ENCODE data around the gene TMEM86A. TPM values are rescaled to one million over a fixed set of nuclear protein-coding genes. Genes with fewer than 3 reads are reported as not detected.

The TMEM86A gene
- total RNA-seq, 1 donor from 2014 or later = 0.53 TPM

DNA sequence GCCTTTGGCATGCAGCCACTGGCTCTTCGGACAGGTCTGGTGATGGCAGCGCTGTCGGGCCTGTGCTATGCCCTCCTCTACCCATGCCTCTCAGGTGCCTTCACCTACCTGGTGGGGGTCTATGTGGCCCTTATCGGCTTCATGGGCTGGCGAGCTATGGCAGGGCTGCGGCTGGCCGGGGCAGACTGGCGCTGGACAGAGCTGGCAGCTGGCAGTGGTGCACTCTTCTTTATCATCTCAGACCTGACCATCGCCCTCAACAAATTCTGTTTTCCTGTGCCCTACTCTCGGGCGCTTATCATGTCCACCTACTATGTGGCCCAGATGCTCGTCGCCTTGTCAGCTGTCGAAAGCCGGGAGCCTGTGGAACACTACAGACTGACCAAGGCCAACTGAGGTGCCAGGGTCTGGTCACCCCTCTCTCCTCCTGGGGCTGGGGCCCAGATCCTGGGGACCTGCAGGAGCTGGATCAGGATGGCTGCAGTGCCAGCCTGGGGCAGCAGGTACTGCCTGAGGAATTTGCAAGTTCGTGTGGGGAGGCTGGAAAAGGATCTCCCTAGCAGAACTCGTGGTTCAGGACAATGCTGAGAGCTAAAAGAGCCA, 3.1 kb downstream of the TMEM86A start:
- no peak for DNase-seq (ENCODE audit: low read depth)
- FAIRE-seq = no peak
- Histone ChIP-seq H3K4me3 (ENCODE audit: low read depth, low read length) (no peak overlapping the region), H3K36me3 (ENCODE audit: control insufficient read depth, insufficient read depth, low read length) (no peaks in the 10 kb centered on the region), H3K27me3 (ENCODE audit: control insufficient read depth, insufficient read depth, low read length) (no peaks in the 10 kb centered on the region)
- no peak for TF ChIP-seq CTCF (IDR thresholded peaks at IDR 0.05; ENCODE audit: insufficient read depth, low read length, severe bottlenecking)

- DNase-seq (ENCODE audit: low read depth) = no peak
- H3K36me3 ChIP-seq (ENCODE audit: control insufficient read depth, insufficient read depth, low read length) = no peaks in the 10 kb centered on the region
- no peak for TF ChIP-seq CTCF (IDR thresholded peaks at IDR 0.05; ENCODE audit: insufficient read depth, low read length, severe bottlenecking)
- peaks cover 2% of the 10 kb centered on the region for H3K27me3 ChIP-seq (ENCODE audit: control insufficient read depth, insufficient read depth, low read length)
- no peak for FAIRE-seq
- H3K4me3 ChIP-seq (ENCODE audit: low read depth, low read length) = no peak overlapping the region
Observed at GRCh38 chr11:18703001-18703763, 4.6 kb downstream of the TMEM86A start.

- Histone ChIP-seq H3K4me3 (ENCODE audit: low read depth, low read length) (no peak overlapping the region), H3K36me3 (ENCODE audit: control insufficient read depth, insufficient read depth, low read length) (no peaks in the 10 kb centered on the region), H3K27me3 (ENCODE audit: control insufficient read depth, insufficient read depth, low read length) (peaks cover 2% of the 10 kb centered on the region)
- no peak for FAIRE-seq
- no peak for TF ChIP-seq CTCF (IDR thresholded peaks at IDR 0.05; ENCODE audit: insufficient read depth, low read length, severe bottlenecking)
- DNase-seq (ENCODE audit: low read depth) = no peak
Observed at GRCh38 chr11:18704045-18704645, 5.6 kb downstream of the TMEM86A start.

GRCh38 chr11:18704698-18705097, 6.1 kb downstream of the TMEM86A start:
- no peak for TF ChIP-seq CTCF (IDR thresholded peaks at IDR 0.05; ENCODE audit: insufficient read depth, low read length, severe bottlenecking)

GRCh38 chr11:18705651-18706281, 7.2 kb downstream of the TMEM86A start:
- Histone ChIP-seq H3K4me3 (ENCODE audit: low read depth, low read length) (peak overlapping the region; percentile 52), H3K27me3 (ENCODE audit: control insufficient read depth, insufficient read depth, low read length) (peaks cover 2% of the 10 kb centered on the region), H3K36me3 (ENCODE audit: control insufficient read depth, insufficient read depth, low read length) (no peaks in the 10 kb centered on the region)
- no peak for DNase-seq (ENCODE audit: low read depth)
- FAIRE-seq = no peak
- no peak for TF ChIP-seq CTCF (IDR thresholded peaks at IDR 0.05; ENCODE audit: insufficient read depth, low read length, severe bottlenecking)

More at GRCh38 chr11:18704698-18705097, 6.1 kb downstream of the TMEM86A start:
- Histone ChIP-seq H3K27me3 (ENCODE audit: control insufficient read depth, insufficient read depth, low read length) (peaks cover 2% of the 10 kb centered on the region), H3K4me3 (ENCODE audit: low read depth, low read length) (no peak overlapping the region), H3K36me3 (ENCODE audit: control insufficient read depth, insufficient read depth, low read length) (no peaks in the 10 kb centered on the region)
- DNase-seq (ENCODE audit: low read depth) (no peak), FAIRE-seq (no peak)
